Stimulated activated CD4-positive, alpha-beta T cell treated with anti-CD3 and anti-CD28 coated beads, Interleukin-15, amount 100 ng/mL, for 24 hours (primary cell): ENCODE results near the gene AIDA.
A peak's percentile ranks its signal among the peaks of the same experiment; 100 is the strongest.
"Not testable (repeated sequence)": the region's sequence is repeated elsewhere in the genome, so short reads cannot be mapped to it uniquely, and the experiment has no call there.

ENCODE experiments used
- DNase-seq: peaks from one replicate; pipeline ENCODE4 v3.0.0-alpha.2; 2020

AIDA gene

GRCh38 chr1:222711319-222712252 lies 705 bp downstream of the AIDA start:
- peak; percentile 76 for DNase-seq

- DNase-seq: no peak
Observed at GRCh38 chr1:222709700-222710153, 2.6 kb downstream of the AIDA start.

- no peak for DNase-seq
Observed at GRCh38 chr1:222706815-222707214, 5.5 kb downstream of the AIDA start.

DNA sequence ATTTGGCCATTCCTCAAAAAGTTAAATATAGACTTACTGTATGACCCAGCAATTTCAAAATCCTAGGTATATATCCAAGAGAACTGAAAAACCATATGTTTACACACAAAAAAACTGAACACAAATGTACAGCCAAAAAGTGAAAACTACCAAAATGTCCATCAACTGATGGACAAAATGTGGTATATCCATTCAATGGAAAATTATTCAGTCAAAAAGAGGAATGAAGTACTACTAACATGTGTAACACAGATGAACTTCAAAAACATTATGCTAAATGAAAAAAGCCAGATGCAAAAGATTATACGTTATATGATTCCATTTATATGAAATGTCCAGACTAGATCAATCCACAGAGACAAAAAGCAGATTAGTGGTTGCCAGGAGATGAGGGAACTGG lies 8.0 kb downstream of the AIDA start:
- DNase-seq: no peak

DNA sequence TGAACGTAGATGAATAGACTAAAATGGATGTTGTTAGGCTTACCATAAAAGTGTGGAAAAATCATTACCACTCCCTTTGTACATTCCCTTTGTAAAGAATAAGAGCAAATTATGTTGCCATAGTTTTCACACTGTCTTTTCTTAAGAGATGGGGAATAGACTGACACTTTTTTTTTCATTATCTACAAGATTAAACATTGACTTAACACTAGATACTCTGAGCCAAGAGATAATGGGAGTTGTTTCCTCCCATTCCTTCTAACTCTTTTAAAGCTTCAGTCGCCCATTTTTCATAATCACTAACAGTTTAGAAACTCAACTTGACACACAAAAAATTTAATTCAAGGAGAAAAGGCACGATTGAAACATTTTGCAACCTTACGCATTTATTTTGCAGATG lies 10.1 kb downstream of the AIDA start:
- no peak for DNase-seq

DNA sequence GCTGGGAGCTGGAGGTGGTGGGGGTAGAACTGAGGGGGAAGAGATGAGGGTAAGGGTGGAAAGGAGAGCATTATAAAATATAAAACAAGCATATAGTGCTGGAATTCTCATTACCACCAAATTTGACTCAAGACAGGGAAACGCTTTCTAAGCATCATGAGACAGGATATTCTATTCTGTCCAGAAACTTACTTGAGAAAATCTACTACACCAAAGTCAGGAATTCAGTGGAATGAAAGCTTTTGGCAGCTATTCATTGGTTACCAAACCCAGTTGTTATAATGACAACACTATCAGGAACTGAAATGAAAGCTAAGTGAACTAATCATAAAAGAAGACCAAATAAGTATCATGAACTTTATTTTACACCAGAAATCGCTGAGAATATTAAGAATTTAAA lies 14.5 kb downstream of the AIDA start:
- no peak for DNase-seq

DNA sequence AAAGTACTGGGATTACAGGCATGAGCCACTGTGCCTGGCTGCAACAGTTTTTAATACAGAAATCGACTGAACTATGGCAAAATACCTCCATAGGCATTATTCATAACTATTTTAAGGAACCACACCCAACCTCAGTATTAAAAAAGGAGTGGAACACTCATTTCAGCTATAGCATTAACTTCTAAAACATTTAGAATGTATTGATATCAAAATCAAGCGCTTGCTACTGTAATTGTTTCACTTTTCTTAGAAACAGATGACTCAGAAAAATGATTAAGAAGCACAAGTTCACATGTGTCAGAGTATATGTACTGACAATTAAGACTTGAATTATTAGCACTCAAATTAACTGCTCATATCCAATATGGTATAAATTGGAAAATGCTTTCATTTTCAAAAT lies 15.1 kb downstream of the AIDA start:
- DNase-seq: no peak

DNA sequence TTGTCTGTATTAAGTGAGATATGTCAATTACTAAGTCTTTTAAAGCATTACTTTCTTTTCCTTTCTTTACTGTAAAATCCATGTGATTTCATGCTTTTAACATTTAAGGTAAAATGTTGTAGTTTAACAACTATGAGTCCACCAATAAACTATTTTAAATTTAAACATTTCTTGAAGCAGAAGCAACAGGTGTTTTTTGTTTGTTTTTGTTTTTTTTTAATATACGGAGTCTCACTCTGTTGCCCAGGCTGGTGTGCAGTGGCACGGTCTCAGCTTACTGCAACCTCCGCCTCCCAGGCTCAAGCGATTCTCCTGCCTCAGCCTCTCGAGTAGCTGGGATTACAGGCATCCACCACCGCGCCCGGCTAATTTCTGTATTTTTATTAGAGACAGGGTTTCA lies 15.6 kb downstream of the AIDA start:
- DNase-seq: no peak

DNA sequence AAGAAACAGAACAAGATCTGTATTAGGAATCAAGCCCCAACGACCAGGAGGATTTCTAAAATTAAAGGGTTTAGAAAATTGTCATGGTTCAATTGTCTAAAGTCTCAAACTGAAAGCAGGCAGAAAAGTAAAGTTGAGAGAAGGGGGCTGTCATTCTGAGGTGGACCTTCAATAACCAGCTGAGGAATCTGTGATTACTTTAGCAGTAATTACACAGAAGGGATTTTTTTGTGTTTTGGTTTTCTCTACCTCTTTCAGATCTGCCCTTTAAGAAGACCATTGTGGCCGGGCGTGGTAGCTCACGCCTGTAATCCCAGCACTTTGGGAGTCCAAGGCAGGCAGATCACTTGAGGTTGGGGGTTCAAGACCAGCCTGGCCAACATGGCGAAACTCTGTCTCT lies 17.4 kb downstream of the AIDA start:
- DNase-seq: no peak

DNA sequence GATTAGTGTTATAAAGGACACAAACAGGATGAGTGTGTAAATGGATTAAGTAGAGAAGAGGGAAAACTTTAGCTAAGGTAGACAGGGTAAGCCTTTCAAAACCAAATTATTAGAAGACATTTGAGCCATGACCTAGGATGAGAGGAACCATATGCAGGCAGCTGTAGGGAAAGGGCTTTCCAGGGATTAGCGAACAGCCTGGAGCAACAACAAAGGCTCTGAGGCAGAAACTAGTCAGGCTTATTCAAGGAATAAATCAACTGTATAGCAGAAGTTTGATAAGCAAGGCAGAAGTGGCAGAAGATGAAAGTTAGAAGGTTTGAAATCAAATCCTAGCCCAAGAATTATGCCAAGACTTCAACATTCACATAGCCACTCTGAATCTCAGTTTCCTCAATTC lies 21.3 kb downstream of the AIDA start:
- no peak for DNase-seq

DNA sequence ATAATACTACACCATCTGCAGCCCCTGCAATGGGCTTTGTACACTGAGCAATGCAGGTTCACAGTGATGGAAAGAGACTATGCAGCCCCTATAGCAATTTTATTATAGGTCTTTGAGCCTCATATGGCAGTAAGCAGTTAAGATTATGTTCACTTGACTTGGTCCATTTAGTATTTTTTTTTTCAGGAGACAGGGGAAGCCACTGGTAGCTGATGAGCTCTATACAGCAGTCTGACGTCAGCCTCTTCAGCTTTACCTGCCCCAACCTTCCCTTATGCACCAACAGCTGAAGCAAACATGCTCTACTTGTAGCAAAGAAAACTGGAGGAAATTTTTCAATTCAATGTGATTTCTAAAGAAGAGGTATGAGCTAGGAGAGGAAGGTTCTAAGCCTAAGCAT lies 32.2 kb downstream of the AIDA start:
- no peak for DNase-seq

DNA sequence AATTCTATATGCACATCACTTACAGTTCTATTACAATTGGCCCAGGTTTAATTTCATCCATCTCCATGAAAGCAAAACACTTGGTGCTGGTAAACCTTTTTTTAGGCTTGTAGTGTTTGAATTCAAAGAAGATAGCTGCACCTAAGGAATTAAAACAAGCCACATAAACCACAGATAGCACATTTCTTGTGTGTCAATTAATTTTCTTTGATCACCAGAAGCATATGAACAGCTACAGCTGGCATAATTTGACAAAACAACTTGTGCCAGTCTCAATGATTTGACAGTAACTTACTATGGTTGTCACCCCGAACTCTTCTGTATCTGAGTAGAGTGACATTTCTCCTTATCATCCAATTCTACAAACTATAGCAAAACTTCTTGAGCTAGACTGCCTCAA lies 42.2 kb downstream of the AIDA start:
- no peak for DNase-seq

- DNase-seq: not testable (repeated sequence)
Observed at GRCh38 chr1:222669107-222669506, 43.2 kb downstream of the AIDA start.

DNA sequence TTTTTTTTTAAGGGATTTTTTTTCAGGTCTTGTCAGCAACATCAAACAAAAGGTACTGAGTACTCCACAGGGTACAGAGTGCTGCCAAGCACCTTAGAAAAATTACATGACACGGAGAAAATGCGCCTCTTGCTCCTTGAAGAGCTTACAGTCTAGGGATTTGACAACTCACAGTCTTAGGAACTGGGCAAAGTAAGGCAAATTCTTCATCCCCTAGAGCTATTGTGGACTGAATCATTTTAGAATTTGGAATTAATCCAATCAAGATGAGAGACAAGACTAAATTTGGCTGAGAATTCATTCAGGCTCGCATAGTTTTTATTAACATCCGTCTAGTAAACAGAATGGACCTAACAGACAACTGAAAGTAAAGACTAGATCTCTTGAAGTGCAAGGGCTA lies 44.1 kb downstream of the AIDA start:
- DNase-seq: not testable (repeated sequence)

DNA sequence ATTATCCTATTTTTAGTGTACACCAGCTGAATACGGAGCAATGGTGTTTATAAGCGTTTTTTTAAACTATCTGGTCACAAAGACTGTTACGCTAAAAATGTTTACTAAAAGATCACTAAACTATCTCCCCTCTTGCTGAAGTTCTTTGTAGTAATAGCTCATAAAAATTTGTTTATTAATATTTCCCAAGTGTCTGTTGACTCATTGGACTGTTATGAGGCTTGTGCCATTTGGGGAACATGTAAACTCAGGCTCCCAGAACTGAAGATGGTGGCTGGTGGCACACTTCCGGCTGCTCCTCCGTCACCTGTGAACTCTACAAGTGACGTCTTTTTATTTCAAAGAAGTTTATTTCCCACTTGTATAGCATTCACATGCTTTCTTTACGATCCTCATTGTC lies 46.3 kb downstream of the AIDA start:
- no peak for DNase-seq

GRCh38 chr1:222663431-222663934 lies 48.8 kb downstream of the AIDA start:
- no peak for DNase-seq

DNA sequence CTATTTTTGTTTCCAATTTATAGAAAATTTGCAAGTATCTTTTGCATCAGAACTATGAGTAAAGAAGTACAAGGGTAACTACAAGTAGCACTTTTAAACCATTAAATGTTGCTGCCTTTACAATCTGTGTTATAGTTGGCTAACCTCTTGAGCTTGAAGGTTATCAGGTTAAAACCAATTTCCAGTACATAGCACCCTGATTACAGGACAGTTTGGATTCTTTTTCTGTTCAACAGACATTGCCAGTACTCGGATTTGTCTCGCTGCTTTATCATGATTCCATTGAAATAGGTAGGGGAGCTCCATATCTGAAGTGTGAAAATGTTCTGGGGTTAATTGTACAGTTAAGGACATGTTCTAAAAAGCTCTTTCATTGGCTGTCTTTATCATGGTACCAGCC lies 54.4 kb downstream of the AIDA start:
- no peak for DNase-seq

GRCh38 chr1:222656391-222657155 lies 55.7 kb downstream of the AIDA start:
- no peak for DNase-seq

DNA sequence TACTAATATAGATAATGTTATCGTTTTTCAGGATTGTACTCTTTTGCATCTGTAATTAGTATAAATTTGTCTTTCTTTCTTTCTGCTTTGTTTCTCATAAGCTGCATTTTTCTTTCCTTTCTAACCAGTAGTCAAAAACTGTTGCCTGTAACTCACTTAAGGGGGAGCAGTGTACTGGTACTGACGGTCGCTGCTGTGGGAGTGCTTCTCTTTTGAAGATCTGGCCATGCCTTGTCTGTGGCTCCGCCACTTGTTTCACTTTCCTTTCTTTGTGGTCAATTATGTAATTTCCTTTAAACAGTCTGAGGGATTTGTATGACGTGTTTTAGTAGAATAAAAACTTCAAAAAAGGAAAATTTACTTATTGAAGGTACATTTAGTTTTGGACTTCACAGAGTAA lies 57.4 kb downstream of the AIDA start:
- peak; percentile 73 for DNase-seq

- peak; percentile 13 for DNase-seq
Observed at GRCh38 chr1:222653178-222653827, 59.0 kb downstream of the AIDA start.

DNA sequence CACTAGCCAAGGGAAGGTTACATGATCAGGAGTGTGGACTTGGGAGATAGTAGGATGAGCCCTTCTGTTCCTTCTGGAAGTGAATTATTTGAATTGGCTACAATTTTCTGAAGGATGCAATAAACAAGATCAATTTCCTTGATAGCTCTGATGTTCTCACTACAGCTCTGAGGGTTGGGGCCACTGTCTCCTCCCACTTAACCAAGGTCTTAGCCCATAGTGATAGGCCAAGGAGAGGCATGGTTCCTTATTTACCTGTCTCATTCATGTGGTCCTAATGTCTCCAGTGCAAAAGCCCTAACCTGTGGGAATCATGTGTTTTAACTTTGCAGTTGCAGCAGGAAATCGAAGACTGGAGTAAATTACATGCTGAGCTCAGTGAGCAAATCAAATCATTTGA lies 59.6 kb downstream of the AIDA start:
- no peak for DNase-seq

DNA sequence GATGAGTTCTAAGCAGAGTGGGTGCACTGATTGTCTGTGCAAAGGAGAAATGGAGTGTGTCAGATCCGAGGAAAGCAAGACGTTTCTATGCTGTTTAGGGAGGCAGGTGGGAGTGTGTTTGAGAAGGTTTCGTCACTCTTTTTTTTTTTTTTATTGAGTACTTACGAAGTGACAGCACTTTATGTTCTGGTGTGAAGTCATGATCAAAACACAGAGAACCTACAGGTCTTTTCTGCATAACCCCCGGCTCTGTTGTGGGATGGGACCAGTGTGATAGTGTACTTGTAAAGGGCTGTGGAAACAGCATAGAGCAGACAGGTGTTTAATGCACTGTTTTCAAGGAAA lies 67.7 kb downstream of the AIDA start:
- no peak for DNase-seq

GRCh38 chr1:222643938-222644635 lies 68.2 kb downstream of the AIDA start:
- DNase-seq: peak; percentile 98
